SJSA1 (cell line): ENCODE measurements around the gene DNAJB11. TPM values are rescaled to one million over a fixed set of nuclear protein-coding genes. Genes with fewer than 3 reads are reported as not detected.

ENCODE experiments used
- DNase-seq, 2 experiments: peaks; one replicate each; pipeline ENCODE4 v3.0.0-alpha.2; 2015 to 2020; ENCODE audit warnings: low spot score in 2 of 2, low read depth in 1 of 2
- H3K27ac ChIP-seq: fragments of 250-450 bp; sonication (Bioruptor Pico); 2 replicates; pipeline ENCODE4 v1.5.1; 2020; ENCODE audit warnings: mild to moderate bottlenecking, moderate library complexity
- H3K27me3 ChIP-seq: fragments of 250-450 bp; sonication (Bioruptor Pico); replicated peaks from 2 replicates; pipeline ENCODE4 v1.5.1; 2020; ENCODE audit warnings: mild to moderate bottlenecking, moderate library complexity
- H3K36me3 ChIP-seq: fragments of 250-450 bp; sonication (Bioruptor Pico); 2 replicates; pipeline ENCODE4 v1.5.1; 2020; ENCODE audit warnings: mild to moderate bottlenecking
- H3K4me1 ChIP-seq: fragments of 250-450 bp; sonication (Bioruptor Pico); replicated peaks from 2 replicates; pipeline ENCODE4 v1.6.1; 2021; ENCODE audit warnings: mild to moderate bottlenecking
- H3K4me3 ChIP-seq: fragments of 250-450 bp; sonication (Bioruptor Pico); 2 replicates; pipeline ENCODE4 v1.5.1; 2020; ENCODE audit warnings: mild to moderate bottlenecking
- H3K9me3 ChIP-seq: fragments of 250-450 bp; sonication (Bioruptor Pico); replicated peaks from 2 replicates; pipeline ENCODE4 v1.5.1; 2020; ENCODE audit warnings: mild to moderate bottlenecking
- total RNA-seq: library from RNA; depleted of rRNA; stranded (reverse); fragments of >200 nt; shearing (Covaris generic); gene quantifications from 2 replicates; pipeline ENCODE4 v1.2.3, GENCODE V29; 2014

DNAJB11 gene
- total RNA-seq, 1 experiment from 2014 or later: 152 TPM

- no peaks in the 10 kb centered on the region for H3K27me3 ChIP-seq
- H3K36me3 ChIP-seq: no peaks in the 10 kb centered on the region
- no peak for DNase-seq
- H3K4me1 ChIP-seq: no peaks in the 10 kb centered on the region
- H3K27ac ChIP-seq: no peak overlapping the region
- H3K4me3 ChIP-seq: no peak overlapping the region
- no peaks in the 10 kb centered on the region for H3K9me3 ChIP-seq
Measured at GRCh38 chr3:186594591-186595113, 24.1 kb downstream of the DNAJB11 start.

- H3K27ac ChIP-seq: no peak overlapping the region
- H3K27me3 ChIP-seq: no peaks in the 10 kb centered on the region
- no peaks in the 10 kb centered on the region for H3K9me3 ChIP-seq
- H3K36me3 ChIP-seq: no peaks in the 10 kb centered on the region
- DNase-seq: no peak
- H3K4me3 ChIP-seq: no peak overlapping the region
- no peaks in the 10 kb centered on the region for H3K4me1 ChIP-seq
Measured at GRCh38 chr3:186596568-186597287, 26.2 kb downstream of the DNAJB11 start.

- peak in 1 of 2 experiments; percentile 14 for DNase-seq
- H3K27ac ChIP-seq: no peak overlapping the region
- H3K9me3 ChIP-seq: no peaks in the 10 kb centered on the region
Measured at GRCh38 chr3:186598108-186598784, 27.7 kb downstream of the DNAJB11 start.

GRCh38 chr3:186598794-186599141 lies 28.2 kb downstream of the DNAJB11 start:
- DNase-seq: no peak
- Histone ChIP-seq H3K4me1 (no peaks in the 10 kb centered on the region), H3K36me3 (no peaks in the 10 kb centered on the region), H3K9me3 (no peaks in the 10 kb centered on the region), H3K27me3 (no peaks in the 10 kb centered on the region), H3K27ac (no peak overlapping the region), H3K4me3 (no peak overlapping the region)

More at GRCh38 chr3:186598108-186598784, 27.7 kb downstream of the DNAJB11 start:
- Histone ChIP-seq H3K4me1 (no peaks in the 10 kb centered on the region), H3K4me3 (no peak overlapping the region), H3K27me3 (no peaks in the 10 kb centered on the region), H3K36me3 (no peaks in the 10 kb centered on the region)

- Histone ChIP-seq H3K36me3 (no peaks in the 10 kb centered on the region), H3K27ac (no peak overlapping the region), H3K4me3 (no peak overlapping the region), H3K4me1 (no peaks in the 10 kb centered on the region), H3K9me3 (no peaks in the 10 kb centered on the region), H3K27me3 (no peaks in the 10 kb centered on the region)
- no peak for DNase-seq
Measured at GRCh38 chr3:186599142-186599784, 28.7 kb downstream of the DNAJB11 start.

- no peak overlapping the region for H3K27ac ChIP-seq
- no peak overlapping the region for H3K4me3 ChIP-seq
- no peaks in the 10 kb centered on the region for H3K36me3 ChIP-seq
- no peak for DNase-seq
- H3K9me3 ChIP-seq: no peaks in the 10 kb centered on the region
- H3K27me3 ChIP-seq: no peaks in the 10 kb centered on the region
- no peaks in the 10 kb centered on the region for H3K4me1 ChIP-seq
Measured at GRCh38 chr3:186599785-186600166, 29.3 kb downstream of the DNAJB11 start.

GRCh38 chr3:186600896-186601295 lies 30.4 kb downstream of the DNAJB11 start:
- no peak overlapping the region for H3K4me3 ChIP-seq
- DNase-seq: no peak
- no peaks in the 10 kb centered on the region for H3K9me3 ChIP-seq
- H3K36me3 ChIP-seq: no peaks in the 10 kb centered on the region
- no peaks in the 10 kb centered on the region for H3K4me1 ChIP-seq
- no peak overlapping the region for H3K27ac ChIP-seq
- no peaks in the 10 kb centered on the region for H3K27me3 ChIP-seq

- Histone ChIP-seq H3K4me1 (no peaks in the 10 kb centered on the region), H3K27ac (no peak overlapping the region), H3K36me3 (no peaks in the 10 kb centered on the region), H3K27me3 (no peaks in the 10 kb centered on the region), H3K9me3 (no peaks in the 10 kb centered on the region), H3K4me3 (no peak overlapping the region)
- no peak for DNase-seq
Measured at GRCh38 chr3:186603159-186603558, 32.6 kb downstream of the DNAJB11 start.

GRCh38 chr3:186605078-186605477 lies 34.6 kb downstream of the DNAJB11 start:
- Histone ChIP-seq H3K4me1 (no peaks in the 10 kb centered on the region), H3K9me3 (no peaks in the 10 kb centered on the region), H3K27ac (no peak overlapping the region), H3K4me3 (no peak overlapping the region), H3K27me3 (no peaks in the 10 kb centered on the region), H3K36me3 (no peaks in the 10 kb centered on the region)
- no peak for DNase-seq

- Histone ChIP-seq H3K36me3 (no peaks in the 10 kb centered on the region), H3K9me3 (no peaks in the 10 kb centered on the region), H3K4me3 (no peak overlapping the region), H3K4me1 (no peaks in the 10 kb centered on the region), H3K27ac (no peak overlapping the region), H3K27me3 (no peaks in the 10 kb centered on the region)
- no peak for DNase-seq
Measured at GRCh38 chr3:186605561-186606545, 35.3 kb downstream of the DNAJB11 start.

GRCh38 chr3:186608624-186609215 lies 38.2 kb downstream of the DNAJB11 start:
- no peaks in the 10 kb centered on the region for H3K9me3 ChIP-seq
- no peak for DNase-seq
- H3K4me1 ChIP-seq: no peaks in the 10 kb centered on the region
- no peak overlapping the region for H3K27ac ChIP-seq
- H3K36me3 ChIP-seq: no peaks in the 10 kb centered on the region
- H3K4me3 ChIP-seq: no peak overlapping the region
- H3K27me3 ChIP-seq: no peaks in the 10 kb centered on the region

GRCh38 chr3:186609247-186609868 lies 38.8 kb downstream of the DNAJB11 start:
- no peaks in the 10 kb centered on the region for H3K4me1 ChIP-seq
- H3K27ac ChIP-seq: no peak overlapping the region
- H3K27me3 ChIP-seq: no peaks in the 10 kb centered on the region
- H3K9me3 ChIP-seq: no peaks in the 10 kb centered on the region
- no peaks in the 10 kb centered on the region for H3K36me3 ChIP-seq
- H3K4me3 ChIP-seq: no peak overlapping the region
- DNase-seq: no peak

GRCh38 chr3:186612065-186612464 lies 41.5 kb downstream of the DNAJB11 start:
- H3K27ac ChIP-seq: no peak overlapping the region
- H3K4me1 ChIP-seq: peaks cover 5% of the 10 kb centered on the region
- H3K9me3 ChIP-seq: no peaks in the 10 kb centered on the region
- no peak for DNase-seq
- no peaks in the 10 kb centered on the region for H3K27me3 ChIP-seq
- no peak overlapping the region for H3K4me3 ChIP-seq
- H3K36me3 ChIP-seq: no peaks in the 10 kb centered on the region
